Retinal pigment epithelial cell (primary cell): Measurements from ENCODE around the gene NR5A2.

Experiments
- DNase-seq: peaks from one replicate; pipeline ENCODE4 v3.0.0-alpha.2; 2010; ENCODE audit warnings: low read depth
- H3K4me3 ChIP-seq: 2 replicates; pipeline ENCODE4 v1.5.1; 2011; ENCODE audit warnings: mild to moderate bottlenecking, low read length, control low read depth, moderate library complexity
- TF ChIP-seq, protein P1 (sequence below): conservative IDR thresholded peaks from 2 replicates; pipeline ENCODE4 v1.5.1; 2011; ENCODE audit warnings: low read depth, low read length, control low read depth, inconsistent platforms

The NR5A2 gene

DNA sequence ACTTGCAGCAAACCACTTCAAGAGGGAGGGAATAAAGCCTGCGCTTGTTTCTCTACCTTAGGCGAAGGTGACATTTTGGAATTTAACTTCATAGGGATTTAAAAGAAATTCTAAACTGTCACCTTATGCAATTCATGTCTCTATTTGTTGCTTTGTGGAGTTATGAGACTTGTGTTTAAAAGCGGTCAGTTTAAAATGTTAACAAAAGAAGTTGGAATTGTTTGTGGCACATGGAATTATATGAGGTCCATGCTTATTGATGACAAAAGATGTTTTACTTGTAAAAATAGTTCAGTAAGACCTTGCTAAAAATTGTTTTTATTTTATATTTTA lies 15.8 kb downstream of the NR5A2 start:
- TF ChIP-seq, protein P1, sequence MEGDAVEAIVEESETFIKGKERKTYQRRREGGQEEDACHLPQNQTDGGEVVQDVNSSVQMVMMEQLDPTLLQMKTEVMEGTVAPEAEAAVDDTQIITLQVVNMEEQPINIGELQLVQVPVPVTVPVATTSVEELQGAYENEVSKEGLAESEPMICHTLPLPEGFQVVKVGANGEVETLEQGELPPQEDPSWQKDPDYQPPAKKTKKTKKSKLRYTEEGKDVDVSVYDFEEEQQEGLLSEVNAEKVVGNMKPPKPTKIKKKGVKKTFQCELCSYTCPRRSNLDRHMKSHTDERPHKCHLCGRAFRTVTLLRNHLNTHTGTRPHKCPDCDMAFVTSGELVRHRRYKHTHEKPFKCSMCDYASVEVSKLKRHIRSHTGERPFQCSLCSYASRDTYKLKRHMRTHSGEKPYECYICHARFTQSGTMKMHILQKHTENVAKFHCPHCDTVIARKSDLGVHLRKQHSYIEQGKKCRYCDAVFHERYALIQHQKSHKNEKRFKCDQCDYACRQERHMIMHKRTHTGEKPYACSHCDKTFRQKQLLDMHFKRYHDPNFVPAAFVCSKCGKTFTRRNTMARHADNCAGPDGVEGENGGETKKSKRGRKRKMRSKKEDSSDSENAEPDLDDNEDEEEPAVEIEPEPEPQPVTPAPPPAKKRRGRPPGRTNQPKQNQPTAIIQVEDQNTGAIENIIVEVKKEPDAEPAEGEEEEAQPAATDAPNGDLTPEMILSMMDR: no peak
- H3K4me3 ChIP-seq: no peak overlapping the region
- DNase-seq: no peak

DNA sequence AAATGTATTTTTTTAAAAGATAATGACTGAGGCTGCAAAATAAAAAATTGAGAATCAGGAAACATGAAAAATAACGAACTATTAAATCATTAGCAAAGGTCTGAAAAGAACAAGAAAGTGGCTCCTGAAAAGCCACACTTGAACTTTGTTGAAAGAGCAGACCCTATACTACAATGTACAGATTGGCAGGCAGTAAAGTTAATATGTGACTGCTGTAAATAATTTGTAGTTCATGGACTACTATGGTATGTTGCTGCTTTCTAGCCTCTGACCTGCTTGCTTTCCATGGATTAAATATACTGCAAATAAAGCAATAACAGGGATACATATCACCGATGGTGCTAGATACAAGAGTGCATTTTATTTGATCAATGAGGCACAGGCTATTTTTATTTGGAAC lies 18.6 kb downstream of the NR5A2 start:
- TF ChIP-seq, protein P1: no peak
- no peak for DNase-seq
- H3K4me3 ChIP-seq: no peak overlapping the region

DNA sequence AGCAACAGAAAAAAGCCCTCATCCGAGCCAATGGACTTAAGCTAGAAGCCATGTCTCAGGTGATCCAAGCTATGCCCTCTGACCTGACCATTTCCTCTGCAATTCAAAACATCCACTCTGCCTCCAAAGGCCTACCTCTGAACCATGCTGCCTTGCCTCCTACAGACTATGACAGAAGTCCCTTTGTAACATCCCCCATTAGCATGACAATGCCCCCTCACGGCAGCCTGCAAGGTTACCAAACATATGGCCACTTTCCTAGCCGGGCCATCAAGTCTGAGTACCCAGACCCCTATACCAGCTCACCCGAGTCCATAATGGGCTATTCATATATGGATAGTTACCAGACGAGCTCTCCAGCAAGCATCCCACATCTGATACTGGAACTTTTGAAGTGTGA lies 20.7 kb downstream of the NR5A2 start:
- no peak for DNase-seq
- TF ChIP-seq, protein P1: no peak
- H3K4me3 ChIP-seq: no peak overlapping the region

DNA sequence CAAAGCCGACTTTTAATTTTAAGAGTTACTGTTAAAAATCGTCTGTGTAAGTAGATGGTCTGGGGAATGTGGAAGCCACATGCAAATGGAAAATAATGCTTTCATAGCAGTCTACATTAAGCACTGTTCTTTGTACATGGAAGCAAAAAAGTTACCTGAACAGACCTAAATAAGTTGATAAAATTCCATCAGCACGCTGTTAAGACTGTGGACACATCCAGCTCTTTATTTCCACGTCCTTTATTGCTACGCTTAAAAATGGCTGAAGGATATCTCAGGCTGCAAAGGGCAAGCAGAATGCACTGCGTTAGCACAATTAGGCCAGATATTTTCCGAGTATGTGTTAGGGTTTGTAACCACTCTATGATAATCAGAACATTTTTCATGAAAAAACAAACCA lies 22.3 kb downstream of the NR5A2 start:
- no peak overlapping the region for H3K4me3 ChIP-seq
- no peak for DNase-seq
- TF ChIP-seq, protein P1: no peak

DNA sequence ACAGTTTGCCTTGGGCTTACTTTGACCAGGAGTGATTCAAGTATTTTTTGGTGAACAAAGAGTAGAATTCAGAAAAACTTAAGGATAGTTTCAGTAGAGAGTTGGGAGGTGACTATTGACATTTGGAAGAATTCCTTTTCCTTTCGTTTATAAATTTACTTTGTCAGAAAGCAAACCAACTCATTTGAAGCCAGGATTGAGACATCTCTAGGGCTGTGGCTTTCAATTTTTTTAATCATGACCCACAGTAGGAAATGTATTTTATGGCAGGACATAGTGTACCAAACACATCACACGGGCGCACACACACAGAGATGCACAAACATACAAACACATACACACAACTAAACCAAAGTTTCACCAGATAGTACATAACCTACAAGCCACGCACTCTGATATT lies 24.1 kb downstream of the NR5A2 start:
- no peak overlapping the region for H3K4me3 ChIP-seq
- TF ChIP-seq, protein P1: no peak
- DNase-seq: no peak

DNA sequence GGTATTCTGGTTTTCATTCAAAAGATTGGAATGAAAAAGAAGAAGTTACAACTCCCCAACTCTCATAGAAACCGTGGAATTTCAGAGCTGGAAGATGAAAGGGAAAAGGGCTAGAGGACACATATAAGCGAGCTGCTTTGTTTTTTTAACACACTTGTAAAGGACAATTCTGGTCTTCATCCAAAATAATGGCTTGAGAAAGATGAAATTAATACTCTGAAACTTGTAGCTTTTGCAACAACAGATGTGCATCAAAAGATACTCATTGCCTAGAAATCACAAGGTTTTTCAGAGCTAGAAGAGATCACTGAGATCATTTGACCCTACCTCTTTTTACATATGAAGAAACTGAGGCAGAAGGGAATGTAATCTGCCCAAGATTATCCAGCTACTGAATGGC lies 25.6 kb downstream of the NR5A2 start:
- DNase-seq: no peak
- TF ChIP-seq, protein P1: no peak

DNA sequence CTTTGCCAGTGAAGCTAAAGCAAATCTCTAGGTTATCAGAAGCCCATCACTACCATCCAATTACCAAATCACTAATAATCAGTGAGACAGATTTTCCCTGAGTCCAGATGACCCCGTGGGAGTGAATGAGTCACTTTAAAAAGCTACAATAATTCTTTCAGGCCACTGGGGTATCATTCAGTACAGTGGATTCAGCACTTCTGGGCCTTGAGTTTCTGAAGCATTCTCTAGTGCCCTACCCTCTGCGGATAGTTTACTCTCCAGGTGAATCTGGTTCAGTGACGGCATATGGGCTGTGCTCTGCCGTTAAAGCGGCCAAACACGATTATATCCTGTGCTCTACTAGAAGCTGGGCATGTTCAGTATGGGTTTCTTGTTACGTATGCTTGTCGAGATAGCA lies 26.1 kb downstream of the NR5A2 start:
- DNase-seq: no peak
- H3K4me3 ChIP-seq: no peak overlapping the region
- TF ChIP-seq, protein P1: no peak

More for the DNA sequence above, 25.6 kb downstream of the NR5A2 start:
- no peak overlapping the region for H3K4me3 ChIP-seq
